ENCODE measurements around the gene HOXB7. TPM values are rescaled to one million over a fixed set of nuclear protein-coding genes. Genes with fewer than 3 reads are reported as not detected.

Gene HOXB7
- total and polyA plus RNA-seq, 10 of the 15 experiments (the other 5 are each of a cell fraction or from before 2014, with no cell fraction given) = 2.8 to 7.4 (median 4.2) TPM

GRCh38 chr17:48624118-48624517 lies 13.3 kb upstream of the HOXB7 start (continued):
- no peak for TF ChIP-seq MEF2A (IDR thresholded peaks at IDR 0.05; ENCODE audit: insufficient read depth, low read depth, low read length)

GRCh38 chr17:48623583-48623982 lies 12.8 kb upstream of the HOXB7 start:
- ATAC-seq = no peak
- POLR2A ChIA-PET = interaction anchor here (1.8 kb wide), 1 partner anchor 14 kb away, joined by 5 read pairs; no protein-coding TSS in a partner anchor

More at GRCh38 chr17:48623583-48623982, 12.8 kb upstream of the HOXB7 start:
- H3K4me2 ChIP-seq (ENCODE audit: control insufficient read depth, insufficient read depth) = no peak overlapping the region
- H3K9ac ChIP-seq (ENCODE audit: control insufficient read depth, insufficient read depth, low read length) = no peak overlapping the region
- no peaks in the 10 kb centered on the region for H4K20me1 ChIP-seq (ENCODE audit: control insufficient read depth, insufficient read depth)
- WGBS (ENCODE audit: insufficient coverage, insufficient replicate concordance, low lambda C conversion rate, missing lambda C conversion rate) = 36% methylated on average over 4 of the region's 4 CpGs
- intact Hi-C loops (cut with micrococcal nuclease; ENCODE audit: unreplicated experiment) = no loop called here
- DNase-seq (ENCODE audit: low read depth, low spot score) (no peak), FAIRE-seq (no peak)
- H3K4me1 ChIP-seq (ENCODE audit: control insufficient read depth, insufficient read depth, low read length) = no peaks in the 10 kb centered on the region
- CTCF ChIA-PET = interaction anchor here (0.8 to 3.7 kb wide), 5 partner anchors 9 to 543 kb away, joined by 3 to 15 read pairs (median 5); no protein-coding TSS in a partner anchor
- BruUV-seq (replicated peaks) = no TSS peak
- no peaks in the 10 kb centered on the region for H3K9me3 ChIP-seq (replicated peaks; ENCODE audit: control insufficient read depth, insufficient read depth, low read length)
- H3K36me3 ChIP-seq (ENCODE audit: control insufficient read depth in 2 of 2, insufficient read depth in 2 of 2, low read length in 1 of 2) = no peaks in the 10 kb centered on the region; a peak in 1 of 4 replicates
- no peak overlapping the region for H3K27ac ChIP-seq (ENCODE audit: control insufficient read depth, insufficient read depth)
- RAD21 ChIA-PET (ENCODE audit: unreplicated experiment) = interaction anchor here (1.0 to 1.6 kb wide), 2 partner anchors 14 to 512 kb away, joined by 3 to 4 read pairs; no protein-coding TSS in a partner anchor
- peaks cover 35 to 51% of the 10 kb centered on the region in 2 experiments for H3K27me3 ChIP-seq (replicated peaks in 1 of 2; ENCODE audit: control insufficient read depth in 2 of 2, insufficient read depth in 2 of 2, low read length in 1 of 2)
- SMC1A ChIA-PET (ENCODE audit: uncharacterized antibody, unreplicated experiment) = no interaction called here
- in situ Hi-C loops (cut with MboI) = loop anchor here (10.0 kb wide), 1 partner anchor 779 kb away; the partner anchor contains the start of gene SCRN2
- no peak overlapping the region for H2AFZ ChIP-seq (ENCODE audit: control insufficient read depth, low read depth, low read length)
- TF ChIP-seq MTA2 (IDR thresholded peaks at IDR 0.05; ENCODE audit: low read depth) = no peak
- TF ChIP-seq NBN (IDR thresholded peaks at IDR 0.05) = no peak
- TF ChIP-seq MXI1 (IDR thresholded peaks at IDR 0.05; ENCODE audit: low read depth, low read length) = no peak
- no peak for TF ChIP-seq CEBPB (IDR thresholded peaks at IDR 0.05; ENCODE audit: borderline replicate concordance in 1 of 2, low read depth in 2 of 2, low read length in 2 of 2)
- TF ChIP-seq GATAD2B (conservative IDR thresholded peaks at IDR 0.05; ENCODE audit: low read depth) = no peak
- no peak for TF ChIP-seq CBX3 (IDR thresholded peaks at IDR 0.05; ENCODE audit: borderline replicate concordance, low read depth)
- TF ChIP-seq E2F4 (IDR thresholded peaks at IDR 0.05; ENCODE audit: low read depth, low read length) = no peak
- no peak for TF ChIP-seq TCF12 (IDR thresholded peaks at IDR 0.05; ENCODE audit: low read depth, low read length)
- TF ChIP-seq CHD4 (IDR thresholded peaks at IDR 0.05) = no peak
- no peak for TF ChIP-seq MTA3 (IDR thresholded peaks at IDR 0.05; ENCODE audit: borderline replicate concordance, low read length)
- no peak for TF ChIP-seq SREBF2 (IDR thresholded peaks at IDR 0.05; ENCODE audit: low read length)
- no peak for TF ChIP-seq HCFC1 (IDR thresholded peaks at IDR 0.05; ENCODE audit: low read length)
- no peak for TF ChIP-seq ZNF384 (IDR thresholded peaks at IDR 0.05; ENCODE audit: borderline replicate concordance, low read depth, low read length)
- TF ChIP-seq DPF2 (IDR thresholded peaks at IDR 0.05) = no peak
- no peak for TF ChIP-seq JUNB (IDR thresholded peaks at IDR 0.05)
- no peak overlapping the region for H3K4me3 ChIP-seq
- H3K79me2 ChIP-seq (ENCODE audit: control insufficient read depth, insufficient read depth, low read length) = no peaks in the 10 kb centered on the region

Data from GM12878 (cell line).